Activated B cell treated with CpG ODN at 0.5 μM for 24 hours (primary cell): ENCODE results near the gene AGT. TPM values are rescaled to one million over a fixed set of nuclear protein-coding genes. Genes with fewer than 3 reads are reported as not detected.

ENCODE experiments used
- ATAC-seq: fragments of 200-7000 bp; cut with Tn5 transposase; one replicate; pipeline ENCODE4 v1.10.0; 2021; ENCODE audit warnings: low read depth, mild to moderate bottlenecking, moderate library complexity
- CTCF ChIA-PET: fragments of 350-600 bp; sonication (Branson Sonifier 250); formaldehyde crosslinking; loops from one replicate; lab custom pipeline; 2021; ENCODE audit warnings: antibody characterized with exemption; lab: Charles Lee
- POLR2A ChIA-PET: fragments of 350-600 bp; sonication (Branson Sonifier 250); formaldehyde crosslinking; loops from one replicate; lab custom pipeline; 2021; ENCODE audit warnings: antibody characterized with exemption; lab: Charles Lee
- DNase-seq: peaks from one replicate; pipeline ENCODE4 v3.0.0; 2022
- H3K27ac Mint-ChIP-seq: one replicate; pipeline ENCODE4 v1.8.0; 2020; ENCODE audit warnings: mixed read lengths
- H3K27me3 Mint-ChIP-seq: one replicate; pipeline ENCODE4 v1.8.0; 2021; ENCODE audit warnings: mixed read lengths
- H3K36me3 Mint-ChIP-seq: one replicate; pipeline ENCODE4 v1.8.0; 2021; ENCODE audit warnings: low read depth, mixed read lengths
- H3K4me1 Mint-ChIP-seq: one replicate; pipeline ENCODE4 v1.8.0; 2021; ENCODE audit warnings: mixed read lengths
- H3K4me3 Mint-ChIP-seq: one replicate; pipeline ENCODE4 v1.8.0; 2020; ENCODE audit warnings: mild to moderate bottlenecking, mixed read lengths
- H3K9me3 Mint-ChIP-seq: one replicate; pipeline ENCODE4 v1.8.0; 2020; ENCODE audit warnings: mixed read lengths
- CTCF ChIP-seq: fragments of 200-600 bp; IDR thresholded peaks from one replicate; pipeline ENCODE4 v1.8.0; 2022; ENCODE audit warnings: antibody characterized with exemption, mild to moderate bottlenecking
- intact Hi-C: fragments of 100-400 bp; cut with micrococcal nuclease; formaldehyde crosslinking; loops from one replicate; pipeline ENCODE4 v1.15.1; 2024
- total RNA-seq: library from RNA; stranded (reverse); gene quantifications from 2 replicates; pipeline ENCODE4 v1.2.3, GENCODE V29; 2022

AGT gene
- total RNA-seq, 1 donor from 2014 or later: not detected

DNA sequence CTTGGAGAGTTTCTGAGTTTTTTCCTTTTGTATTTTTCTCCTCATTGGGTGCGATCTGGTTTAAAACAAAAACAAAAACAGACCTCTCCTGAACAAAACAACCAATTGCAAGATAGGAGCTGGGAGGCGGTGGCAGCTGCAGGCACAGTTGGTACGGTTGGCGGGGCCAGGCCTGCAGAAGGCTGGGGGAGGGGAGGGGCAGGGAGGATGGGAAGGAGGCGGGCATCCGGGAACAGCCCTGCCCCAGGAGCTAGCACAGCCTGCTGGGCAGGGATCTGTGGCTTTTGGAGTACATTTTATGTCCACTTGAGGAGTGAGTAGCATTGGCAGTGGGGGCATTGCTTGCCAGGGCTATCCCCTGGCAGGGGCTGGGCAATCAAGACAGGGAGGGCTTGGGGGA is 38.5 kb upstream of the AGT start:
- H3K27ac Mint-ChIP-seq: no peak overlapping the region
- no peak for TF ChIP-seq CTCF
- ChIA-PET POLR2A (no interaction called here), CTCF (interaction anchor here (1.2 kb wide), 1 partner anchor 12 kb away, joined by 3 read pairs; no protein-coding TSS in a partner anchor)
- H3K4me1 Mint-ChIP-seq: peaks cover 12% of the 10 kb centered on the region
- H3K4me3 Mint-ChIP-seq: no peak overlapping the region
- no peaks in the 10 kb centered on the region for H3K36me3 Mint-ChIP-seq
- DNase-seq (no peak), ATAC-seq (no peak)
- H3K9me3 Mint-ChIP-seq: no peaks in the 10 kb centered on the region
- intact Hi-C loops: no loop called here
- H3K27me3 Mint-ChIP-seq: peaks cover 4% of the 10 kb centered on the region

- H3K27me3 Mint-ChIP-seq: no peaks in the 10 kb centered on the region
- ChIA-PET CTCF (no interaction called here), POLR2A (no interaction called here)
- H3K27ac Mint-ChIP-seq: no peak overlapping the region
- no peak for TF ChIP-seq CTCF
- H3K9me3 Mint-ChIP-seq: no peaks in the 10 kb centered on the region
- DNase-seq (no peak), ATAC-seq (no peak)
- intact Hi-C loops: no loop called here
- no peak overlapping the region for H3K4me3 Mint-ChIP-seq
- H3K36me3 Mint-ChIP-seq: no peaks in the 10 kb centered on the region
- peaks cover 12% of the 10 kb centered on the region for H3K4me1 Mint-ChIP-seq
Measured at GRCh38 chr1:230750986-230751625, 37.2 kb upstream of the AGT start.

DNA sequence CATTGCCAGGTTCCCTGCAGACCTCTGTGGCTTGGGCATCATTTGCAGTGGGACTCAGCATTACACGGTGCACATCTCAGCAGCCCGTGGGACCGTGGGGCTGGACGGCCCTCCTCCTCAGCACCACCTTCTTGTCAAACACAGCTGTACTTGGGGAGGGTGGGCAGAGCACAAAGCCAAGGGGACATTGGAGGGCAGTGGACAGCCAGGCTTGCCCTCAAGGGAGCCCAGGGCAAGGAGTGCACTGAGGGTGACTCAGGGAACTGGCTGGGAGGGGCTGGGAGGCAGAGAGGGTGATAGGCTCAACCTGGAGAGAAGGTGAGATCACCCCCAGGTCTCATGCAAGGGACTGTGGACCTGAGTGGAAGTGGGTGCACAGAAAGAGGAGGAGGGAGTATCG is 36.7 kb upstream of the AGT start:
- Mint-ChIP-seq H3K4me1 (peaks cover 12% of the 10 kb centered on the region), H3K4me3 (no peak overlapping the region), H3K27me3 (no peaks in the 10 kb centered on the region), H3K9me3 (no peaks in the 10 kb centered on the region), H3K36me3 (no peaks in the 10 kb centered on the region), H3K27ac (no peak overlapping the region)
- no peak for TF ChIP-seq CTCF
- intact Hi-C loops: no loop called here
- ATAC-seq (no peak), DNase-seq (no peak)
- POLR2A ChIA-PET: no interaction called here
- CTCF ChIA-PET: no interaction called here

DNA sequence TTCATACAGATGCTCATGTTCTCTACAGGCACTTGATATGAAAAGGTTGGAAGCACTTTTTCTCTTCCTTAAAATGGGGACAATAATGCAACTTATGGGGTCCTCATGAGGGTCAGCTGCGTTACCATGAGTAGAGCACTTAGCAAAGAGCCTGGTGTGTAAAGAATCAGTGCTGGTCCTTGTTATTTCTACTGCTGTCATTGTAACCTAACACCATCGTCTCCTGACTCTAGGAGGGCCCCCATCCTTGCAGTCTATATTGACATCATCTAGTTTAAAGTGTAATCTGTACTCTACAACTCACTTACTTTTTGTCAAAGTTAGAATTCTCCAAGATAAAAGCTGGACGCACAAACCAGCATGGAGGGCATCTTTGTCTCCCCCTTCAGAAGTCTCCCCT is 35.7 kb upstream of the AGT start:
- Mint-ChIP-seq H3K4me3 (no peak overlapping the region), H3K4me1 (peaks cover 12% of the 10 kb centered on the region), H3K27ac (no peak overlapping the region), H3K9me3 (no peaks in the 10 kb centered on the region), H3K27me3 (no peaks in the 10 kb centered on the region), H3K36me3 (no peaks in the 10 kb centered on the region)
- CTCF ChIA-PET: no interaction called here
- ATAC-seq (no peak), DNase-seq (no peak)
- POLR2A ChIA-PET: no interaction called here
- no peak for TF ChIP-seq CTCF
- intact Hi-C loops: no loop called here

- DNase-seq (no peak), ATAC-seq (no peak)
- peaks cover 12% of the 10 kb centered on the region for H3K4me1 Mint-ChIP-seq
- H3K27me3 Mint-ChIP-seq: no peaks in the 10 kb centered on the region
- H3K27ac Mint-ChIP-seq: no peak overlapping the region
- peak overlapping the region; percentile 44 for H3K4me3 Mint-ChIP-seq
- no peak for TF ChIP-seq CTCF
- intact Hi-C loops: no loop called here
- POLR2A ChIA-PET: no interaction called here
- CTCF ChIA-PET: no interaction called here
- no peaks in the 10 kb centered on the region for H3K9me3 Mint-ChIP-seq
- no peaks in the 10 kb centered on the region for H3K36me3 Mint-ChIP-seq
Measured at GRCh38 chr1:230749150-230749549, 35.2 kb upstream of the AGT start.
